Skeletal muscle tissue (tissue), 4 donors: ENCODE data around the gene ANKRD33. TPM values are rescaled to one million over a fixed set of nuclear protein-coding genes. Genes with fewer than 3 reads are reported as not detected.

Source experiments
- H3K27ac ChIP-seq: one replicate; pipeline ENCODE4 v1.7.0; 2013; ENCODE audit warnings: mild to moderate bottlenecking, low read depth, low read length, inconsistent platforms
- H3K27me3 ChIP-seq, 3 donors: one replicate each; pipeline ENCODE4 v1.7.0; 2013; ENCODE audit warnings: low read length in 3 of 3; ENCODE audit not compliant: control insufficient read depth in 3 of 3, insufficient read depth in 3 of 3
- H3K36me3 ChIP-seq, 3 donors: one replicate each; pipeline ENCODE4 v1.7.0; 2013; ENCODE audit warnings: low read length in 3 of 3; ENCODE audit not compliant: control insufficient read depth in 3 of 3, insufficient read depth in 3 of 3
- H3K4me1 ChIP-seq, 3 donors: one replicate each; pipeline ENCODE4 v1.7.0; 2013; ENCODE audit warnings: low read length in 3 of 3, mild to moderate bottlenecking in 3 of 3; ENCODE audit not compliant: control insufficient read depth in 3 of 3, insufficient read depth in 3 of 3
- H3K4me3 ChIP-seq, 3 donors: one replicate each; pipeline ENCODE4 v1.7.0; 2013; ENCODE audit warnings: low read length in 3 of 3
- H3K9ac ChIP-seq, 3 donors: one replicate each; pipeline ENCODE4 v1.7.0; 2013; ENCODE audit warnings: low read length in 3 of 3, mild to moderate bottlenecking in 3 of 3, moderate library complexity in 2 of 3, low read depth in 1 of 3
- H3K9me3 ChIP-seq, 3 donors: one replicate each; pipeline ENCODE4 v1.7.0; 2013; ENCODE audit warnings: low read length in 3 of 3; ENCODE audit not compliant: control insufficient read depth in 3 of 3
- total RNA-seq: library from RNA; depleted of rRNA; stranded (reverse); fragments of >200 nt; gene quantifications from one replicate; pipeline ENCODE4 v1.2.3, GENCODE V29; 2014
- donor health status: Osteomylitis.

Gene ANKRD33
- total RNA-seq, 1 donor from 2014 or later = not detected

DNA sequence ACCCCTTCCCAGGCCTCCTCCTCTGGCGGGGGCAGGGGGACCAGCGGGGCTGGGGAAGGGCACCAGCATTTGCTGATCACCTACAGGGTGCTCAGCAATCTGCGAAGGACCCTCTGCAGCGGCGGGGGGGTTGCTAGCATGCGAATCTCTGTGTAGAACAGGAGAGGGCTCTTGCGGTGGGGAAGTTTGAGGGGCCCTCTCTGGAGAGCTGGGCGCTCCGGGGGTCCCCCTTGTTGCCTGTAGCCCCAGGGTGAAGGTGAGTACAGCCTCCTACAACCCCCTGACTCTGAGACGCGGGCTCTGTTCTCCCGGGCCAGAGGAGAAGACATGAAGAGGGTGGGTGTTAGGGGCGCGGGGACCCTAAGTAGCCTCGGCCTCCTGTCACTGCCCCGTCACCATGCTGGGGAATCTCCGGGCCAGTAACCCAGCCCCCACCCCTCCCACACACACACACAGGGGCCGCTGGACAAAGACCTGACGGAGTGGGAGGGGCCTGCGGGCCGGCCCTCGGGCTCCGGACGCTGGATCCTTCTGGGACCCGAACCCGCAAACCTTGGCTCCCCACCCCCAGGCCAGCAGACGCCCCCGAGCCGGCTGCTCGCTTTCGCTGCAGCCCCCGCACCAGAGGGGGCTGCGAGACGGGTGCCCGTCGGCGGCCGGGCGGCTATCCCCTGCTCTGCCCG, 40.1 kb upstream of the ANKRD33 start:
- peaks cover 19 to 25% (median 25%) of the 10 kb centered on the region in 3 donors for H3K4me1 ChIP-seq
- H3K9me3 ChIP-seq = no peaks in the 10 kb centered on the region
- H3K9ac ChIP-seq = peak overlapping the region in 1 of 3 donors; percentile 45
- H3K27ac ChIP-seq = no peak overlapping the region
- peaks cover 21 to 53% (median 41%) of the 10 kb centered on the region in 3 donors for H3K27me3 ChIP-seq
- H3K36me3 ChIP-seq = no peaks in the 10 kb centered on the region
- H3K4me3 ChIP-seq = peak overlapping the region; percentile 30 to 69 (median 59)

DNA sequence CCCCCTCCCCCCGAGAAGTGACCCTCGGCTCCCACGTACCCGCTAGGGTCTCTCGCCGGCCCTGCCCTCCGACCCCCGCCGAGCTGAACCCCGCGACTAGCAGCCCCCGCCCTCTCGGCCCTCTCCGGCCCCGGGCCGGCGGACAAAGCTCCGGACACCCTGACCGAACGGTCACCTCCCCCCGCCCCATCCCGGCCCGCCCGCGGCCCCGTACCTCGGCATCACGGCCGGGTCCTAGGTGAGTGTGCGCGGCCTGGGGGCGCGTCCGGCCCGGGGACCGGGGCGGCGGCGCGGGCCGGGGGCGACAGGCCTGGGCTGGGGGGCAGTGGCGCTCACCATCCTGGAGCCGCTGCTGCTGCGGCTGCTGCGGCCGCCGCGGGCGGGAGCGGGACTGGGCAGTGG, 39.6 kb upstream of the ANKRD33 start, which contains the start of gene FIGNL2:
Gene FIGNL2 (minus strand): TSS at position 393 of the 402 bp plus-strand sequence. CDS start 26,305 bp downstream, outside the sequence.
- peak within 1 kb of the TSS in 1 of 3 donors; percentile 45 for H3K9ac ChIP-seq
- no peak within 1 kb of the TSS for H3K27ac ChIP-seq
- no peaks in the 10 kb centered on the region for H3K9me3 ChIP-seq
- H3K36me3 ChIP-seq = no peaks in the 10 kb centered on the region
- peaks cover 21 to 51% (median 41%) of the 10 kb centered on the region in 3 donors for H3K27me3 ChIP-seq
- H3K4me3 ChIP-seq = peak within 1 kb of the TSS; percentile 30 to 59 (median 52)
- peaks cover 19 to 25% (median 25%) of the 10 kb centered on the region in 3 donors for H3K4me1 ChIP-seq

DNA sequence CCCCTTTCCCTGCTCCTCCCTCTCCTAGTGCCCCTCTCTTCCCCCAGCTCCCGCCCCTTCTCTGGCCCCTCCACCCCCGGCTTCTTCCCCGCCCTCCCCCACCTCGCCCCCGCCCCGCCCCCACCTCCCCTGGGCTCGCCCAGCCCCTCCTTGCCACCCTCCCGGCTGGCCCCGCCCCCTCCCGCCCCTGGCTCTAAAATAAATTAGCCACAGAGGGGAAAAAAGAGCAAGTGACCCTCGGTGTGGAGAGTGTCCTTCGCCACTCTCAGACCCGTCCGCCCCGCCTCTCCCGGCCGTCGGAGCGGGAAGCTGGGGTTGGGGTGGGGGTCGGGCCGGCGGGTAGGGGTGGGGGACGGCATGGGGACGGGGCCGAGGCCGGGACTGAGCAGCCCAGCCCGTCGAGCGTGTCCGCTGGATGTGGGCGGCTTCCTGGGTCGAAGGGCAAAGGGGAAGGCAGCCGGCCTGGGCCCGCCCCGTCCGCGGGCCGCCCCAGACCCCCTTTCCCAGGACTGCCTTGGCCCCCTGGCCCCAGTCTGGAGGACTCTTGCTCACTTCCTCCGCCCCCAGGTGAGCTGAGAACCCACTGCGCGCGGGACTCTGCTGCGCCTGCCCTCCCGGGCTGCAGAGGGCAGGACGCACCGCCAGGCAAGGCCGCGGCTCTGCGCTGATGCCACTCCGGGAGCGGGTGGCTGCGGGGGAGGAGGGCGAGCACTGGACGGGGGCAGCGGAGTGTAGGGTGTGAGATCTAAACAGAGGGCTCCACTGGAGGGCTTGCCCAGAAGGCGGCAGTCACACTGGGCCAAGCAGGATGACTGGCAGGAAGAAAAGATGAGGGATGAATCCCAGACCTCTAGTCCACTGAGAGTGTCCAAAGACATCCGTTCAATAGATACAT, 38.8 kb upstream of the ANKRD33 start:
- H3K27me3 ChIP-seq = peaks cover 18 to 47% (median 37%) of the 10 kb centered on the region in 3 donors
- H3K4me3 ChIP-seq = no peak overlapping the region
- no peak overlapping the region for H3K9ac ChIP-seq
- H3K4me1 ChIP-seq = peaks cover 19 to 25% (median 25%) of the 10 kb centered on the region in 3 donors
- H3K36me3 ChIP-seq = no peaks in the 10 kb centered on the region
- H3K27ac ChIP-seq = no peak overlapping the region
- H3K9me3 ChIP-seq = no peaks in the 10 kb centered on the region

DNA sequence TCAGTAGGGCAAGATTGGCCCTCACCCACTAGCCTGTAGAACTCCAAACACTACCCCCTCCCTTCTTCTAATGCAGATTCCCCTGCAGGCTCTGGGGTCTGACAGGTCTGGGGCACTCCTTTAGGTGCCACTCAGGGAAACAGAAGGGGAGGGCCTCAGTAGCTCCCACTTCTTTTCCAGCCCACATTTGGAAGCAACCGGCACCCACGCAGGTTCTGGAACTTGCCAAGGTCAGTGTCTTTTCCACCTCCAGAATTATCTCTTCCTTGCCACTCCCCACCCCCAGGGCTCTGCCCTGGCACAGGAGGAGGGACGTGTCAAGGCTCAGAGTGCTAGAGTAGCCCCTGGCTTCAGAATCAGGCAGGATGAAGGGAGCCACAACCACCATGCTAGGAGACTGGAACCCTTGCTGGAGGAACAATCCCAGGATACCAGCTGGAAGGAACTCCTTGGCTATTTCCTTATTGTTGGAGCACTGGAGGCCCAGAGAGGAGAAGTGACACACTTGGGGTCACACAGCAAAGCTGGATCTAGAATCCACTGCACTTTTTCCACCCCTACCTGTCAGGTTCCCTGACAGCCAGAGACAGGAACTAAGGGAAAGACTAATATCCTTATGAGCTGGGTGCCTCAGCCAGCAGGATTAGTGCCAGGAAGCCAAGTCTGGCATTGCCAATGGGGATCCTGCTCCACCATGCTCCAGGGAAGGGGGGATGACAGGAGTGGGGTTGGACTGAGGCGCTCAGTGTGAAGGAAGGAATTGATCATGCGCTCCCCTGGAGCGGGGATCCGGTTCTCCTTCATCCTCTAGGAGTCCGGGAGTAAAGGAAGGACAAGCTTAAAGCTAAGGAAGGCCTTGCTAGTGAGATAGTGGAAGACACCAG, 37.6 kb upstream of the ANKRD33 start:
- no peaks in the 10 kb centered on the region for H3K9me3 ChIP-seq
- H3K27ac ChIP-seq = no peak overlapping the region
- H3K4me1 ChIP-seq = peaks cover 19 to 25% (median 25%) of the 10 kb centered on the region in 3 donors
- peaks cover 15 to 38% (median 25%) of the 10 kb centered on the region in 3 donors for H3K27me3 ChIP-seq
- H3K4me3 ChIP-seq = peak overlapping the region in 1 of 3 donors; percentile 35
- no peak overlapping the region for H3K9ac ChIP-seq
- H3K36me3 ChIP-seq = no peaks in the 10 kb centered on the region

DNA sequence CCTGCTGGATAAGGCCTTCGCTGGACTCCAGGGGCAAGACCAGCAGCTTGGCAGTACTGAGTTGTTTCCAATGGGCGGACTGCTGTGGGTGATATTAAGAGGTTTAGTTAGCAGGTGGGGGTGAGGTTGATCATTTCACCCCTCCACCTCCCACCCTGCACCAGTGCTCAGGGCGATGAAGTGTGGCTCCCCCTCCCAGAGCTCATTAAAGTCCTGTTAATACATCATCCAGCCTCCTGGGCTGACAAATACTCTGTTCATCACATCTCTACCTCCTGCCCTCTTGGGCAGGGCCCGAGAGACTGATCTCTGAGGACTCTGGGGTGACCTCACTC, 37.0 kb upstream of the ANKRD33 start:
- H3K9me3 ChIP-seq = no peaks in the 10 kb centered on the region
- no peak overlapping the region for H3K27ac ChIP-seq
- no peaks in the 10 kb centered on the region for H3K36me3 ChIP-seq
- H3K9ac ChIP-seq = no peak overlapping the region
- H3K4me1 ChIP-seq = peaks cover 19 to 28% (median 25%) of the 10 kb centered on the region in 3 donors
- H3K27me3 ChIP-seq = peaks cover 16 to 40% (median 20%) of the 10 kb centered on the region in 3 donors
- H3K4me3 ChIP-seq = no peak overlapping the region

DNA sequence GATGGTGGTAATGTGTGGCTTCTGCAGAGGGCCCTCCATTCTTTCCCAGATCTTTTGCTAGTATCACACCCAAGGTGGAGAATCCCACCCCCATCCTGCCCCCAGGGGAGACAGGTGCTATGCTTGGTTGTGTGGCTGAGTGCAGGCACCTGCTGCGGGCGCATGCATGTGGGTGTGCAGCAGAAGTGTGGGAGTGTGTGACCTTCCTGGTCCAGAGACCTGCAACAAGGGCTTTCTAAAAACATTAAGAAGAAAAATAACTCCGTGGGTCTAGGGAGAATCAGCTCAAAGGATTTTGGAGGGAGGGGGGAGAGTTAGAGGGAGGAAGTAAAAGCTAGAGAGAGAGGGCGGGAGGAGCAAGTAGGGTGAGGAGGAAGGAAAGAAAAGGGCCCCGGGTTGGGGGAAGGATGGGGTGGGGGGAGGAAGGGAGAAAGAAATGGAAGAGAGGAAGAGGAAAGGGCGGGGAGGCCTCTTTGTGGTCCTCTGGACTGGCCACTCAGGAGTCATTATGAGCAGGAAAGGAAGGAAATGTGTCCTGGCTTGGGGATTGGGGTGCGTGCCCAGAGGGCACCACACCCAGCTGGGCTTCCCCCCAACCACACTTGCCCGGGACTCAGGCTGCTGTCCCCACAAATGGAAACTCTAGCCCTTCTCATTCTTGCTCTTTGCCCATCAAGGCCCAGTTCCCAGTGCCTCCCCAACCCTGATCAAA, 36.3 kb upstream of the ANKRD33 start:
- H3K27ac ChIP-seq = no peak overlapping the region
- H3K4me3 ChIP-seq = no peak overlapping the region
- H3K4me1 ChIP-seq = peaks cover 22 to 28% (median 24%) of the 10 kb centered on the region in 3 donors

DNA sequence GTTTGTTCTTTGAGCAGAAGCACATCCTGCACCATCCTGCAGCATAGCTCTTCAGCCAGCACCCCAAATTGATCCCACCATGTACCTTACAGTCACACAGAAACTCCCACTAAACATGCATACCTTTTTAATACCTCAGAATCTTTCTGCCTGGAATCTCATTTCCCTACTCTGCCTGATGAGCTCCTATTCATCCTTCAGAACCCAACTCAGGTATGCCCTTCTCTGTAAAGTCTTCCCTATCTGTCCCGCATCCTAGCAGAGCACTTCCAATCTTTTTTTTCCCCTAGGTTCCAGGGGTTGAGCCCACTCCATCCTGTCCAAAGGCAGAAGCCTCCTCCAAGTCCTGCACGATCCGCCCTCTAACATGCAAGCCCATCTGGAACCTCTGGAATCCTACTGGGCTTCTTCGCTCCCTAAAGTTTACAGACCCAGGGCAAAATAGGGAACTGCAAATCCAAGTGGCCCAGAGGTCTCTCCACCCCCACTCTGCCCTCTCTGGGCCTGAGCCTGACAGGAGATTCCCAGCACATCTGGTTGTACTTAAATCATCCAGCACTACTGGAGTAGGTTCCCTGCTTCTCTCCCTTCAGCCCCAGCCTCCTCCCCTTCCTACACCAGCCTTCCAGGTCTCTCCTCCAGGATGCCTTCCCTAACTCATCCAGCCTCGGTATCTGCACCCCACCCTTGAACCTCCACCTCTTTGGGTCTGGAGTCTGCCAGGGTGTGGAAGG, 35.3 kb upstream of the ANKRD33 start:
- Histone ChIP-seq H3K4me3 (no peak overlapping the region), H3K27ac (no peak overlapping the region), H3K36me3 (no peaks in the 10 kb centered on the region), H3K27me3 (peaks cover 9 to 28% (median 9%) of the 10 kb centered on the region in 3 donors), H3K9me3 (no peaks in the 10 kb centered on the region), H3K4me1 (peaks cover 18 to 24% (median 19%) of the 10 kb centered on the region in 3 donors), H3K9ac (no peak overlapping the region)

More for the DNA sequence above, 36.3 kb upstream of the ANKRD33 start:
- no peaks in the 10 kb centered on the region for H3K9me3 ChIP-seq
- H3K36me3 ChIP-seq = no peaks in the 10 kb centered on the region
- H3K9ac ChIP-seq = no peak overlapping the region
- H3K27me3 ChIP-seq = peaks cover 11 to 35% (median 14%) of the 10 kb centered on the region in 3 donors

DNA sequence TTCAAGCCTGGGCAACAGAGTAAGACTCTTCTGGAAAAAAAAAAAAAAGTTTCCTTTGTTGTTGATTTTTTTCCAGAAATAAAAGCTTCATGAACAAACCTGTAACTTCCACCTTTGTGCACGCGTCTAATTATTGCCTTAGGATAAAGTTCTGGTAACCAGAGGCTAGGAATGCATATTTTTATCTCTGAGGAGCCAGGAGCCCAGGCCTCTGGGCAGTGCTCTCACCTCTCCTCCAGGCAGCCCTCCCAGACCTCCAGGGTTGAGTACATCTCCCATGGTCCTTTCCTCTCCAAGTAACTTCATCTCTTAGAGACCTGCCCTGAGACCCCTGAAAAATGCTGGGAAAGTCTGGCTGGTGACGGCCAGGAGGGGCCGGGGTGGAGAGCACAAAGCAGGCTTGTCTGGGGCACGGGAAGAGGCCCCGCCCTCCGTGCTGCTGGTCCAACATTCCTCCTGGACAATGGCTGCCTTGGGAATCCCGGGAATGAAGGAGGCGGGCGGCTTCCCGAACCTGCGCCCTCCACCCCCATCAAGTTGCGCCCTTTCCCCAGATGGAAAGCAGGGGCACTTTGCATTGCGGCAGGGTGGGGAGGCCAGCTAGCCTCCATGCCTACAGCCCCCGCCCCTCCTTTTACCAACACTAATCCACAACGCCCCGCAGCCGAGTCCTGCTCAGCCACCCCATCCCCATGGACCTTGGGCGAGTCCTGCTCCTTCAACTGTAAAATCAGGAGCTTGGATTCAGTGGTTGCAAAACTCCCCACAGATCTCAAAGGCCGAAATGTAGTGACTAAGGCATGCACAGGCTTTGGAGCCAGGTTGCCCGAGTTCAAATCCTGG, 32.1 kb upstream of the ANKRD33 start:
- Histone ChIP-seq H3K9me3 (no peaks in the 10 kb centered on the region), H3K27ac (no peak overlapping the region), H3K27me3 (peaks cover 4 to 16% (median 5%) of the 10 kb centered on the region in 3 donors), H3K36me3 (no peaks in the 10 kb centered on the region), H3K4me1 (peaks cover 6 to 14% (median 12%) of the 10 kb centered on the region in 3 donors), H3K4me3 (peak overlapping the region in 2 of 3 donors; percentile 32 to 52), H3K9ac (peak overlapping the region in 1 of 3 donors; percentile 2)
